CD4-positive, alpha-beta T cell (primary cell): ENCODE measurements around the gene PAQR4. TPM values are rescaled to one million over a fixed set of nuclear protein-coding genes. Genes with fewer than 3 reads are reported as not detected.

ENCODE experiments used
- ATAC-seq: fragments of 200-7000 bp; cut with Tn5 transposase; one replicate; pipeline ENCODE4 v1.10.0; 2022; ENCODE audit warnings: mild to moderate bottlenecking; ENCODE audit not compliant: poor library complexity
- CTCF ChIA-PET: fragments of 350-600 bp; sonication (Branson Sonifier 250); formaldehyde crosslinking; loops from one replicate; lab custom pipeline; 2021; ENCODE audit warnings: antibody characterized with exemption, inconsistent platforms; lab: Charles Lee
- POLR2A ChIA-PET: fragments of 350-600 bp; sonication (Branson Sonifier 250); formaldehyde crosslinking; loops from one replicate; lab custom pipeline; 2021; ENCODE audit warnings: antibody characterized with exemption, inconsistent platforms; lab: Charles Lee
- DNase-seq, 14 experiments: peaks; one replicate each; pipeline ENCODE4 v3.0.0-alpha.2; 2013 to 2020; ENCODE audit warnings: mixed read lengths in 2 of 14
- H3K27ac ChIP-seq, 2 donors: one replicate each; pipeline versions ENCODE4 v1.5.1 to v1.7.0; 2013; ENCODE audit warnings: low read length in 2 of 2, low read depth in 1 of 2, mild to moderate bottlenecking in 1 of 2
- H3K27me3 ChIP-seq, 2 experiments: 1 replicate in 1 of 2; 2 replicates in 1 of 2; pipeline versions ENCODE4 v1.6.1 to v1.7.0; 2013; ENCODE audit warnings: low read length in 2 of 2, control low read depth in 1 of 2, mild to moderate bottlenecking in 1 of 2, moderate library complexity in 1 of 2; ENCODE audit not compliant: insufficient read depth in 2 of 2, control insufficient read depth in 1 of 2
- H3K36me3 ChIP-seq: one replicate; pipeline ENCODE4 v1.6.1; 2013; ENCODE audit warnings: low read length, control low read depth; ENCODE audit not compliant: insufficient read depth
- H3K4me1 ChIP-seq: one replicate; pipeline ENCODE4 v1.6.1; 2013; ENCODE audit warnings: low read length, control low read depth; ENCODE audit not compliant: insufficient read depth
- H3K4me3 ChIP-seq: one replicate; pipeline ENCODE4 v1.5.1; 2013; ENCODE audit warnings: mild to moderate bottlenecking, low read length, moderate library complexity
- H3K9me3 ChIP-seq, 2 experiments: 1 replicate in 1 of 2; 2 replicates in 1 of 2; pipeline versions ENCODE4 v1.6.1 to v1.7.0; 2013; ENCODE audit warnings: low read length in 2 of 2, mild to moderate bottlenecking in 2 of 2, control low read depth in 1 of 2, moderate library complexity in 1 of 2; ENCODE audit not compliant: control insufficient read depth in 1 of 2, insufficient read depth in 1 of 2
- H3K27ac Mint-ChIP-seq: one replicate; pipeline ENCODE4 v1.8.0; 2020; ENCODE audit warnings: mixed read lengths
- H3K27me3 Mint-ChIP-seq: one replicate; pipeline ENCODE4 v1.8.0; 2021; ENCODE audit warnings: mixed read lengths
- H3K36me3 Mint-ChIP-seq: one replicate; pipeline ENCODE4 v1.8.0; 2021; ENCODE audit warnings: low read depth, mixed read lengths
- H3K4me1 Mint-ChIP-seq: one replicate; pipeline ENCODE4 v1.8.0; 2021; ENCODE audit warnings: low read depth, mixed read lengths
- H3K4me3 Mint-ChIP-seq: one replicate; pipeline ENCODE4 v1.8.0; 2020; ENCODE audit warnings: mild to moderate bottlenecking, mixed read lengths
- H3K9me3 Mint-ChIP-seq: one replicate; pipeline ENCODE4 v1.8.0; 2020; ENCODE audit warnings: mixed read lengths
- intact Hi-C, 2 experiments: fragments of 100-400 bp; cut with DNase I in 1 of 2; cut with micrococcal nuclease in 1 of 2; formaldehyde crosslinking; loops; one replicate each; pipeline versions ENCODE4 v1.15.1 to v1.9.0; 2023 to 2025; cut with DNase I, micrococcal nuclease
- total RNA-seq, 174 experiments: library from RNA in 2 of 174; stranded (reverse) in 2 of 174; gene quantifications; one replicate each; pipeline ENCODE4 v1.2.3 and lab custom pipeline; 2021 to 2026
- TF ChIP-seq, protein P1 (sequence below): fragments of 200-600 bp; IDR thresholded peaks from one replicate; pipeline ENCODE4 v1.8.0; 2022; ENCODE audit warnings: antibody characterized with exemption, mild to moderate bottlenecking

Gene PAQR4
- total RNA-seq, 2 experiments from 2014 or later, result 0.39 to 0.44 TPM

- Histone ChIP-seq H3K4me3 (no peak overlapping the region), H3K4me1 (peaks cover 80% of the 10 kb centered on the region), H3K27me3 (peaks cover 48 to 63% of the 10 kb centered on the region in 2 experiments), H3K36me3 (no peaks in the 10 kb centered on the region), H3K9me3 (peaks cover 0 to 34% of the 10 kb centered on the region in 2 experiments), H3K27ac (no peak overlapping the region)
- no peak for ATAC-seq
- no peak overlapping the region for H3K27ac Mint-ChIP-seq
- no peaks in the 10 kb centered on the region for H3K36me3 Mint-ChIP-seq
- ChIA-PET POLR2A (interaction anchor here (2.8 to 5.0 kb wide), 2 partner anchors 14 to 84 kb away, joined by 9 to 22 read pairs; partner anchors contain the start of genes FLYWCH2 and PKMYT1), CTCF (interaction anchor here (0.8 to 1.2 kb wide), 2 partner anchors 17 to 64 kb away, joined by 3 read pairs; no protein-coding TSS in a partner anchor)
- DNase-seq, result peak in 1 of 14 experiments; percentile 34
- H3K4me3 Mint-ChIP-seq, result no peak overlapping the region
- H3K4me1 Mint-ChIP-seq, result peaks cover 28% of the 10 kb centered on the region
- TF ChIP-seq, protein P1, sequence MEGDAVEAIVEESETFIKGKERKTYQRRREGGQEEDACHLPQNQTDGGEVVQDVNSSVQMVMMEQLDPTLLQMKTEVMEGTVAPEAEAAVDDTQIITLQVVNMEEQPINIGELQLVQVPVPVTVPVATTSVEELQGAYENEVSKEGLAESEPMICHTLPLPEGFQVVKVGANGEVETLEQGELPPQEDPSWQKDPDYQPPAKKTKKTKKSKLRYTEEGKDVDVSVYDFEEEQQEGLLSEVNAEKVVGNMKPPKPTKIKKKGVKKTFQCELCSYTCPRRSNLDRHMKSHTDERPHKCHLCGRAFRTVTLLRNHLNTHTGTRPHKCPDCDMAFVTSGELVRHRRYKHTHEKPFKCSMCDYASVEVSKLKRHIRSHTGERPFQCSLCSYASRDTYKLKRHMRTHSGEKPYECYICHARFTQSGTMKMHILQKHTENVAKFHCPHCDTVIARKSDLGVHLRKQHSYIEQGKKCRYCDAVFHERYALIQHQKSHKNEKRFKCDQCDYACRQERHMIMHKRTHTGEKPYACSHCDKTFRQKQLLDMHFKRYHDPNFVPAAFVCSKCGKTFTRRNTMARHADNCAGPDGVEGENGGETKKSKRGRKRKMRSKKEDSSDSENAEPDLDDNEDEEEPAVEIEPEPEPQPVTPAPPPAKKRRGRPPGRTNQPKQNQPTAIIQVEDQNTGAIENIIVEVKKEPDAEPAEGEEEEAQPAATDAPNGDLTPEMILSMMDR, result no peak
- intact Hi-C loops, result no loop called here
- H3K27me3 Mint-ChIP-seq, result peaks cover 42% of the 10 kb centered on the region
- no peaks in the 10 kb centered on the region for H3K9me3 Mint-ChIP-seq
These were observed 1.9 kb upstream of the PAQR4 start for GRCh38 chr16:2967211-2967631.

GRCh38 chr16:2967721-2968161 is 1.4 kb upstream of the PAQR4 start:
- Histone ChIP-seq H3K4me1 (peaks cover 75% of the 10 kb centered on the region), H3K4me3 (no peak overlapping the region), H3K36me3 (no peaks in the 10 kb centered on the region), H3K27me3 (peaks cover 43 to 58% of the 10 kb centered on the region in 2 experiments), H3K27ac (no peak overlapping the region), H3K9me3 (peaks cover 0 to 34% of the 10 kb centered on the region in 2 experiments)
- no peaks in the 10 kb centered on the region for H3K9me3 Mint-ChIP-seq
- DNase-seq (no peak), ATAC-seq (no peak)
- intact Hi-C loops, result no loop called here
- H3K36me3 Mint-ChIP-seq, result no peaks in the 10 kb centered on the region
- H3K4me3 Mint-ChIP-seq, result peak overlapping the region; percentile 81
- CTCF ChIA-PET, result interaction anchor here (1.2 kb wide), 1 partner anchor 64 kb away, joined by 3 read pairs; no protein-coding TSS in a partner anchor
- peaks cover 42% of the 10 kb centered on the region for H3K27me3 Mint-ChIP-seq
- POLR2A ChIA-PET, result interaction anchor here (5.0 kb wide), 1 partner anchor 13 kb away, joined by 22 read pairs; the partner anchor contains the start of gene PKMYT1
- peaks cover 28% of the 10 kb centered on the region for H3K4me1 Mint-ChIP-seq
- TF ChIP-seq, protein P1, result no peak
- H3K27ac Mint-ChIP-seq, result no peak overlapping the region

GRCh38 chr16:2968368-2968737 is 795 bp upstream of the PAQR4 start:
- Histone ChIP-seq H3K27ac (no peak overlapping the region), H3K9me3 (peaks cover 0 to 34% of the 10 kb centered on the region in 2 experiments), H3K4me1 (peaks cover 69% of the 10 kb centered on the region), H3K4me3 (peak overlapping the region; percentile 55), H3K27me3 (peaks cover 40 to 51% of the 10 kb centered on the region in 2 experiments), H3K36me3 (no peaks in the 10 kb centered on the region)
- Mint-ChIP-seq H3K27ac (no peak overlapping the region), H3K27me3 (peaks cover 42% of the 10 kb centered on the region), H3K9me3 (no peaks in the 10 kb centered on the region), H3K36me3 (no peaks in the 10 kb centered on the region), H3K4me1 (peaks cover 28% of the 10 kb centered on the region), H3K4me3 (peak overlapping the region; percentile 81)
- intact Hi-C loops, result no loop called here
- DNase-seq (peak in 2 of 14 experiments; percentile 42 to 58), ATAC-seq (no peak)
- POLR2A ChIA-PET, result interaction anchor here (5.0 kb wide), 1 partner anchor 12 kb away, joined by 22 read pairs; the partner anchor contains the start of gene PKMYT1
- TF ChIP-seq, protein P1, result no peak
- CTCF ChIA-PET, result no interaction called here
